ENCODE results near the gene HLCS.

Gene HLCS

DNA sequence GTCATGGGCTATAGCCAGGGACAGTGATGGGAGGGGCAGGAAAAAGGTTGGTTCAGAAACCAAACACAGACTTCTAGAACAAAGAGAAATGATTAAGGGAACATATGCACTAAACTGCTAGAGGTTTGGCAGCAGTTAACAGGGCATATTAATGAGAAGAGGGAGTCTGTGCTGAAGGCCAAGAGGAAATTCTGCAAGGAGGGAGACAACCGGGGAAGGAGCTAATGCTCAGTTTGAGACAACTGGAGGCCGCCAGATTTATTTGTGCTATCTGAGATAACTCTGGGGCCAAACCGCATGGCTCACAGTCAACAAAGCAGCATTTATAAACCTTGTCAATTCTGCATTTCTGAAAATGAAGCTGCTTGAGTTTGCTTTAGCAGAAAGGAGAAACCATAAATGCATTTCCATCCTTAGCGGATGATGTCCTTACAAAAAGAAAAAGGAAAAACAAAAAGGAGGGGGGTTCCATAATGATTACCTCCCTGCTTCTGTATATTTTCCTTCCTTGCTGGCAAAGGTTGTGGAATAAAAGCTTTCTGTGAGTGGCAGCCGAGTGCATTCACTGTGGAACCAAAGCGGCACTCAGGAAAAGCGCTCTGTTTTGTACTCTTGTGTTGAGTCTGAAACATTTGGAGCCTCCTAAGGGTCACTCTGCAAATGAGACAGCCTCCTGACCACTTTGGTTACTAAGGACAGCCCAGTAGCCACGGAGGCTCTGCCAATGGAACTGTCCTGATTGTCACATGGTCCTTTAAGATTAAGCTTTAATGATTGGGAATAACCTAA is 197.2 kb downstream of the HLCS start:
- no peak overlapping the region for H3K27ac ChIP-seq (ENCODE audit: low read length)
- peaks cover 5% of the 10 kb centered on the region for H3K4me1 ChIP-seq (ENCODE audit: control insufficient read depth, insufficient read depth, low read length)
- no peak overlapping the region for H3K9ac ChIP-seq (ENCODE audit: low read length in 2 of 2)
- H3K4me3 ChIP-seq (ENCODE audit: low read length in 2 of 2): no peak overlapping the region
- H3K27me3 ChIP-seq (ENCODE audit: control insufficient read depth in 1 of 2, insufficient read depth in 2 of 2, low read length in 2 of 2): no peaks in the 10 kb centered on the region
- H3K36me3 ChIP-seq (ENCODE audit: control insufficient read depth in 2 of 2, insufficient read depth in 2 of 2, low read length in 2 of 2): peaks cover 0 to 4% of the 10 kb centered on the region in 2 donors
- no peaks in the 10 kb centered on the region for H3K9me3 ChIP-seq (ENCODE audit: control insufficient read depth in 2 of 2, low read length in 2 of 2)

DNA sequence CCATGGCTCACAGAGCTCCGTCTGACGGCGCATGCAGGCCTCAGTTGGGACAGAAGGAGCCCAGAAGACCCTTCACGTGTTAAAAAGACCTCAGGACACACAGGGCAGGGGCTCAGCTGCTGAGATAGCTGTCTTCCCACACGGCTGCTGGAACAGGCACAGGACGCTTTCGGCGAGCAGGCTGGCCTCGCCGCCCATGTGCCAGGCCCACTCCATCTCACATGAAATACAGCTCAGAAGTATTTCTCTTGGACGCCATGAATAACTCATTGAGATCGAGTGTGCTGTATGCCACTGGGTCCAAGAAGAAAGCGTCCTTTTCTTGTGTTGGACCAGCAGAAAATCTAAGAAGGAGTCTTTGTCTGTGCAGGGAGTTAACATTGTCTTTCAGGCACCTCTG is 198.0 kb downstream of the HLCS start:
- peaks cover 4% of the 10 kb centered on the region for H3K4me1 ChIP-seq (ENCODE audit: control insufficient read depth, insufficient read depth, low read length)
- no peak overlapping the region for H3K27ac ChIP-seq (ENCODE audit: low read length)
- peaks cover 0 to 4% of the 10 kb centered on the region in 2 donors for H3K36me3 ChIP-seq (ENCODE audit: control insufficient read depth in 2 of 2, insufficient read depth in 2 of 2, low read length in 2 of 2)
- no peak overlapping the region for H3K9ac ChIP-seq (ENCODE audit: low read length in 2 of 2)
- no peak overlapping the region for H3K4me3 ChIP-seq (ENCODE audit: low read length in 2 of 2)
- no peaks in the 10 kb centered on the region for H3K27me3 ChIP-seq (ENCODE audit: control insufficient read depth in 1 of 2, insufficient read depth in 2 of 2, low read length in 2 of 2)
- no peaks in the 10 kb centered on the region for H3K9me3 ChIP-seq (ENCODE audit: control insufficient read depth in 2 of 2, low read length in 2 of 2)

DNA sequence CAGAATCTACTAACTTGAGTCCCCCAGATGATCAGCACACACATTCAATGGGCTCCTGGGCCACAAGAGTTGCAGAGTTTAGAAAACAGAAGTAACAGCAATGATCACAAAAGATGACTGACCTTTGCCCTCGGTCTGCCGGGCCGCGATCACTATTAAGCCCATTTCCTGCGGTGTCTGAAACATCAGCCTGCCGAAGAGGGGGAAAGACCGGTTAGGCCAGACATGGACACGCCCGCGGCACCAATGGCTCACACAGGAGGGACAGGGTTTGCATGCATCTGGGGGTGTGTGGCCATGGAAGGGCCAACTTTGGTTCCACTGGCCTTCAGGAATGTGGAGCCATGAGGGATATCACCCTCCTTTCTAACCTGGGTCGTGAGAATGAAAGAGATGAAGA is 199.4 kb downstream of the HLCS start:
- Histone ChIP-seq H3K27ac (ENCODE audit: low read length) (no peak overlapping the region), H3K27me3 (ENCODE audit: control insufficient read depth in 1 of 2, insufficient read depth in 2 of 2, low read length in 2 of 2) (no peaks in the 10 kb centered on the region), H3K4me1 (ENCODE audit: control insufficient read depth, insufficient read depth, low read length) (no peaks in the 10 kb centered on the region), H3K9me3 (ENCODE audit: control insufficient read depth in 2 of 2, low read length in 2 of 2) (no peaks in the 10 kb centered on the region), H3K4me3 (ENCODE audit: low read length in 2 of 2) (no peak overlapping the region), H3K9ac (ENCODE audit: low read length in 2 of 2) (no peak overlapping the region), H3K36me3 (ENCODE audit: control insufficient read depth in 2 of 2, insufficient read depth in 2 of 2, low read length in 2 of 2) (peaks cover 0 to 4% of the 10 kb centered on the region in 2 donors)

DNA sequence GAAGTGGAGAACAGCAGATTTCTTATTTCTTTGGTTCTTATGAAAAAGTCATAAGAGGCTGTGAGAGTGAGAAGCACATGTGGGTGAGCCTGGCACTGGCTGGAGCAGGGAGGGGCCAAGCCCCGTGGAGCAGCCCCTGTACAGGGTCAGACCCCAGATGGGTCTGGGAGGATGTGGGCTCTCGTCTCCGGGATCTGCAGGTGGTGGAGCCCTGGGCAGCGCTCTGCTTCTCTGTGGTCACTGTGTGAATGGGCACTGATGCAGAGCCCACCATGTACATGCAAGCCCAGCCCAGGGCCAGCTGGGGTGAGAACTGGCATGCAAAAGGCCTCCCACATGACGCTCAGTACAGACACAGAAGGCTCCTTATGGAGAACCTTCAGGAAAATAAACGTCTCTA is 200.0 kb downstream of the HLCS start:
- Histone ChIP-seq H3K4me3 (ENCODE audit: low read length in 2 of 2) (no peak overlapping the region), H3K36me3 (ENCODE audit: control insufficient read depth in 2 of 2, insufficient read depth in 2 of 2, low read length in 2 of 2) (peaks cover 0 to 4% of the 10 kb centered on the region in 2 donors), H3K27me3 (ENCODE audit: control insufficient read depth in 1 of 2, insufficient read depth in 2 of 2, low read length in 2 of 2) (no peaks in the 10 kb centered on the region), H3K9ac (ENCODE audit: low read length in 2 of 2) (no peak overlapping the region), H3K27ac (ENCODE audit: low read length) (no peak overlapping the region), H3K4me1 (ENCODE audit: control insufficient read depth, insufficient read depth, low read length) (no peaks in the 10 kb centered on the region), H3K9me3 (ENCODE audit: control insufficient read depth in 2 of 2, low read length in 2 of 2) (no peaks in the 10 kb centered on the region)

DNA sequence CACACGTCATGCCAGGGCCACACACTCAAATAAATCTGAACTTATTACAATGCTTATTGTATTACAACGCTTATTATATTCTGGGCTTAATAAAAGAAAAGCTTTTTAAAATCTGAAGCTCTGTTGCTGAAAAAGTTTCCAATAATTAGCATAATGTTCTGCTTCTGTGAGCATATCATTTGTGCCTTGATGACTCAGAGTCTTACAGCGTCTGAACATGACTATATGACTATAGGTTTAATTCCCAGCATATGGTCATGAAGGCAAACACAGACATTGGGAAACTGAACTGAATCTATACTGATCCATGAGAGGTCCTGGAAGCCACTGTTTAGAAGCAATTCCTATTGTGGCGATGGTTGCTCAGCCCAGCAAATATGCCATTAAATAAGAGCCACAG is 201.2 kb downstream of the HLCS start:
- Histone ChIP-seq H3K9me3 (ENCODE audit: control insufficient read depth in 2 of 2, low read length in 2 of 2) (no peaks in the 10 kb centered on the region), H3K9ac (ENCODE audit: low read length in 2 of 2) (no peak overlapping the region), H3K4me3 (ENCODE audit: low read length in 2 of 2) (no peak overlapping the region), H3K27ac (ENCODE audit: low read length) (no peak overlapping the region), H3K36me3 (ENCODE audit: control insufficient read depth in 2 of 2, insufficient read depth in 2 of 2, low read length in 2 of 2) (peaks cover 0 to 4% of the 10 kb centered on the region in 2 donors), H3K4me1 (ENCODE audit: control insufficient read depth, insufficient read depth, low read length) (no peaks in the 10 kb centered on the region), H3K27me3 (ENCODE audit: control insufficient read depth in 1 of 2, insufficient read depth in 2 of 2, low read length in 2 of 2) (no peaks in the 10 kb centered on the region)

DNA sequence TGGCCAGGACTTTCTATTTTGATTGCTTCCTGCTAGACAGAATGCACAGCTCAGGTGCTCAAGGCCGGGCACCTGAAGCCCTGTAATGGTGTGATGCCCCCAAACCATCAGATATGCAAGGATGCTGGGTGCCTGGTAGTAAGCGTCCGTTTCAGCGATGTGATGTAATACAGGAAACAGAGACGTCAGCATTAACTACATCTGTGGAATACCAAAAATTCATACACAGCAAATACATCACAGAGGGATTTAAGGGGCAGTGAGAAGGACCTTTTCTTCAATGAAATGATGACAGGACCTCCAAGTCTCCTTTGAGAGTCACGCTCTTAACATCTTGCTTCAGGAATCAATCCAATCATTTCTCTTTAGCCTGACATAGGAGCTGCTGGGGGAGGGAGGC is 203.2 kb downstream of the HLCS start:
- H3K9ac ChIP-seq (ENCODE audit: low read length in 2 of 2): no peak overlapping the region
- no peaks in the 10 kb centered on the region for H3K9me3 ChIP-seq (ENCODE audit: control insufficient read depth in 2 of 2, low read length in 2 of 2)
- peaks cover 0 to 6% of the 10 kb centered on the region in 2 donors for H3K36me3 ChIP-seq (ENCODE audit: control insufficient read depth in 2 of 2, insufficient read depth in 2 of 2, low read length in 2 of 2)

DNA sequence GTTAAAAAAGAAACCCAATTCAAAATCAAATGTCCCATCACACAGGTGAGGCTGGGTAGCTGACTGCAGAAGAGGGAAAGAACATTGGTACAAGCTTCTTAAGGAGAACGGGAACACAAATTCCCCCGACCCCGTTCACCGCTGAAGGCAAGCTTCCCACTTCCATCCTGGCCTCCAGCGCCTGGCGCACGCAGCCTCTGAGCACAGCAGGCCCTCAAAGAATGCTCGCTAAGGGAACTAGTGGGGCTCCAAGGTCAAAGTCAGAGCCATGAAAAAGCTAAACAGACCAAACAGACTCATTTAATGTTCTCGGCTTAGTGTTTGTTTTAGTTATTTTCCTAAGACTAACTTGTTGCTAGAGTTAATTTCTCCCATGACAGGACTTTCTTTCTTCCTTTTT is 203.8 kb downstream of the HLCS start:
- Histone ChIP-seq H3K36me3 (ENCODE audit: control insufficient read depth in 2 of 2, insufficient read depth in 2 of 2, low read length in 2 of 2) (peaks cover 0 to 6% of the 10 kb centered on the region in 2 donors), H3K9ac (ENCODE audit: low read length in 2 of 2) (no peak overlapping the region), H3K27ac (ENCODE audit: low read length) (no peak overlapping the region), H3K4me1 (ENCODE audit: control insufficient read depth, insufficient read depth, low read length) (no peaks in the 10 kb centered on the region), H3K27me3 (ENCODE audit: control insufficient read depth in 1 of 2, insufficient read depth in 2 of 2, low read length in 2 of 2) (no peaks in the 10 kb centered on the region), H3K4me3 (ENCODE audit: low read length in 2 of 2) (no peak overlapping the region), H3K9me3 (ENCODE audit: control insufficient read depth in 2 of 2, low read length in 2 of 2) (no peaks in the 10 kb centered on the region)

More for the DNA sequence above, 203.2 kb downstream of the HLCS start:
- H3K4me1 ChIP-seq (ENCODE audit: control insufficient read depth, insufficient read depth, low read length): no peaks in the 10 kb centered on the region
- no peaks in the 10 kb centered on the region for H3K27me3 ChIP-seq (ENCODE audit: control insufficient read depth in 1 of 2, insufficient read depth in 2 of 2, low read length in 2 of 2)
- H3K4me3 ChIP-seq (ENCODE audit: low read length in 2 of 2): no peak overlapping the region
- no peak overlapping the region for H3K27ac ChIP-seq (ENCODE audit: low read length)

DNA sequence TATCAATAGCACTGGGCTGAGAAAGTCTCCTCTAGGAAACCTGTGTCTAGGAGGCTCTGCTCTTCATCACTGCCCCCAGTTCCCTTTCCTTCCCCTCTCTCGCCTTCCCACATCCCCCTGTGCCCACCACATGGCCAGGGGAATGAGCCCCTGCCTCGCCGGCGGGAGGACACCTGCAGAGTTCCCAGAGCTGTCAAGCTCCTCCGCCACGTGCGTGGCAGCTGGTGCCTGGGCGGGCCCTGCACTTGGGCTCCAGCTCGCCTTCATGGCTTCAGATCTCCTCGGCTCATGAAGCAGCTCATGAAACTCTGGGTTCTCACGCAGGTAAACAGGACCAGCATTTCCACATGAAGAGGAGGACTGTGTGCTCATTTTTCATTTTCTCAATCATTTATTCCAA is 204.8 kb downstream of the HLCS start:
- Histone ChIP-seq H3K9ac (ENCODE audit: low read length in 2 of 2) (no peak overlapping the region), H3K27me3 (ENCODE audit: control insufficient read depth in 1 of 2, insufficient read depth in 2 of 2, low read length in 2 of 2) (no peaks in the 10 kb centered on the region), H3K27ac (ENCODE audit: low read length) (no peak overlapping the region), H3K4me1 (ENCODE audit: control insufficient read depth, insufficient read depth, low read length) (no peaks in the 10 kb centered on the region), H3K36me3 (ENCODE audit: control insufficient read depth in 2 of 2, insufficient read depth in 2 of 2, low read length in 2 of 2) (peaks cover 0 to 4% of the 10 kb centered on the region in 2 donors), H3K9me3 (ENCODE audit: control insufficient read depth in 2 of 2, low read length in 2 of 2) (no peaks in the 10 kb centered on the region), H3K4me3 (ENCODE audit: low read length in 2 of 2) (no peak overlapping the region)

DNA sequence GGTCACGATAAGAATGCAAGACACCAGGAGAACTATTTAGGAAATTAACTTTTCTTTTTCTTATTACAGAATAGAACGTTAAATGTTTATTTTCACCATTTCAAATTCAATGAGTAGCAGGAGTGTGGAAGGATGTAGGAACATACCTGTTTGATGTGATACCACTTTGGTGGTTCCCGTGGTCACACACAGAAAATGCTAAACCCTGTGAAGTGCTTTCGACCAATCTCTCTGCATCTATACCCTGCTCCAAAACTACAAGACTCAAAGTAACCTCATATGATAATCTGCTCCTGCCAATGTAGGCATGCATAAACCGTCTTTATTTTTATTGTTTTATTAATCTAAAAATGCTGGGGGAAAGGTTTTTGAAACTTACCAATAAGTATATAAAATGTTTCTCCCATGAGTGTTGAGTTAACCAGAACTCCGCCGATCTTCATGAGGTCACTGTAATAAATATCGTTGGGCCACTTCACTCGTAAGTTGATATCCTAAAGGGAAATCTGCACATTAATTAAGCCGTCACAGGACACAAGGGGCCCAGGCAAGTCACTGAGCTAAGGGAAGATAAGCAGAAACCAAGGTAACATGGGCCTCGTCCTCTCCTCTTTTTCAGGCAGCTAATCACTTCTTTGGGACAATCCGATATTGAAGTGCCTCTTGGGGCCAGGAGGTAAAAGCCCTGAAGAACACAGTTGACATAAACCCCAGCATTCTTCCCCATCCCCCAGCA is 207.0 kb downstream of the HLCS start:
- Histone ChIP-seq H3K27me3 (ENCODE audit: control insufficient read depth in 1 of 2, insufficient read depth in 2 of 2, low read length in 2 of 2) (no peaks in the 10 kb centered on the region), H3K9ac (ENCODE audit: low read length in 2 of 2) (no peak overlapping the region), H3K36me3 (ENCODE audit: control insufficient read depth in 2 of 2, insufficient read depth in 2 of 2, low read length in 2 of 2) (peaks cover 0 to 2% of the 10 kb centered on the region in 2 donors), H3K4me1 (ENCODE audit: control insufficient read depth, insufficient read depth, low read length) (no peaks in the 10 kb centered on the region), H3K9me3 (ENCODE audit: control insufficient read depth in 2 of 2, low read length in 2 of 2) (no peaks in the 10 kb centered on the region), H3K27ac (ENCODE audit: low read length) (no peak overlapping the region), H3K4me3 (ENCODE audit: low read length in 2 of 2) (no peak overlapping the region)

DNA sequence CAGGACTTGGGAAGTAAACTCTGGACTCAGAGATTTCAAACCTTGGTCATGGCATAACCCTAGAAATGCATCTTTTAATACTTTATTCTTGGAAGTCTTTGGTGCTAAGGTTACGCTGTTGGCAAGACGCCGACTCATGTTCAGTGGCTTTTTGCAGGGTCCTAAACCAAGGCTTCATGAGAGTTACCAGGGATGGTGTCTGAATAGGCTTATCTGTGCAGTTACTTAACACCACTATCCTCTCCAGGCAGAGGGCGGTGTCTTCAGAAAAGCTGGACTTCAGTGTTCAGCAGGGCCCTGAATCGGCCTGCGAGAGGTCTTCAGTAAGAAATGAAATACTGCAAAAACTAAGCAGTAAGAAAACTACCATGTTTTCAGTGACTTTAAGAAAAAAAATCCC is 209.3 kb downstream of the HLCS start:
- Histone ChIP-seq H3K27me3 (ENCODE audit: control insufficient read depth in 1 of 2, insufficient read depth in 2 of 2, low read length in 2 of 2) (no peaks in the 10 kb centered on the region), H3K9me3 (ENCODE audit: control insufficient read depth in 2 of 2, low read length in 2 of 2) (no peaks in the 10 kb centered on the region), H3K9ac (ENCODE audit: low read length in 2 of 2) (no peak overlapping the region), H3K4me1 (ENCODE audit: control insufficient read depth, insufficient read depth, low read length) (no peaks in the 10 kb centered on the region), H3K27ac (ENCODE audit: low read length) (no peak overlapping the region), H3K4me3 (ENCODE audit: low read length in 2 of 2) (no peak overlapping the region), H3K36me3 (ENCODE audit: control insufficient read depth in 2 of 2, insufficient read depth in 2 of 2, low read length in 2 of 2) (peaks cover 0 to 5% of the 10 kb centered on the region in 2 donors)

DNA sequence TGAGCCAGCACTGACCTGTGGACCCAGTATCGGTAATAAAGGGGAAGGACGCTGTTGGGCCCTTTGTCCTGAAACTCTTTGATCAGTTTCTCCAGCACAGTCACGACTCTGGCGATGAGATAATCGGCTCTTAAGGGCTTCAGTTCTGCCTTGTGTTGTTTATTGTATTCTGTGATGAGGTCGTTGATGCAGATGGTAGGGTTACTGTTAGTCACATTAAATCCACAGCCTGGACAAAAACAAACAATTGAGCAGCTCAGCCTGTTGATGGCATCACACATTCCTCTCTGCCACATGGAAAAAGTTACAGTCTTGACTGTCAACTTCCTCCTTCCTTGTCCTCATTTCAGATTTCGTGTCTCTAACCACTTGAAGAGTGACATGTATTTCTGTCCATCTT is 209.9 kb downstream of the HLCS start:
- no peak overlapping the region for H3K27ac ChIP-seq (ENCODE audit: low read length)

More for the DNA sequence above, 209.9 kb downstream of the HLCS start:
- Histone ChIP-seq H3K9me3 (ENCODE audit: control insufficient read depth in 2 of 2, low read length in 2 of 2) (no peaks in the 10 kb centered on the region), H3K36me3 (ENCODE audit: control insufficient read depth in 2 of 2, insufficient read depth in 2 of 2, low read length in 2 of 2) (peaks cover 0 to 7% of the 10 kb centered on the region in 2 donors), H3K27me3 (ENCODE audit: control insufficient read depth in 1 of 2, insufficient read depth in 2 of 2, low read length in 2 of 2) (no peaks in the 10 kb centered on the region), H3K4me3 (ENCODE audit: low read length in 2 of 2) (no peak overlapping the region), H3K9ac (ENCODE audit: low read length in 2 of 2) (no peak overlapping the region), H3K4me1 (ENCODE audit: control insufficient read depth, insufficient read depth, low read length) (no peaks in the 10 kb centered on the region)
